IMR-90 (cell line): ENCODE measurements around the gene PIAS2. TPM values are rescaled to one million over a fixed set of nuclear protein-coding genes. Genes with fewer than 3 reads are reported as not detected.

Experiments
- ATAC-seq: fragments of 200-7000 bp; cut with Tn5 transposase; 2 replicates; pipeline ENCODE4 v1.9.1; 2020; ENCODE audit warnings: low read depth, mild to moderate bottlenecking, moderate library complexity
- BruUV-seq: library from RNA; stranded (reverse); fragments of 400-500 nt; replicated peaks from 2 replicates; lab custom pipeline; 2021; lab: Mats Ljungman, UMichigan
- CTCF ChIA-PET: fragments of 300-600 bp; formaldehyde crosslinking; extraction: SDS; loops from one replicate; lab custom pipeline; 2021; ENCODE audit warnings: antibody characterized with exemption; lab: Yijun Ruan, JAX
- POLR2A ChIA-PET: fragments of 300-600 bp; sonication (Branson Sonifier 250); formaldehyde crosslinking; loops from one replicate; lab custom pipeline; 2022; ENCODE audit warnings: antibody characterized with exemption; ENCODE audit not compliant: unreplicated experiment; lab: Charles Lee
- DNase-seq: peaks from one replicate; pipeline ENCODE4 v3.0.0; 2013
- H2AFZ ChIP-seq: replicated peaks from 2 replicates; pipeline ENCODE3; 2013; ENCODE audit warnings: low read length, mild to moderate bottlenecking; ENCODE audit not compliant: poor library complexity
- H2AK5ac ChIP-seq: 2 replicates; pipeline ENCODE4 v1.6.1; 2013; ENCODE audit warnings: low read depth, low read length, inconsistent platforms
- H2AK9ac ChIP-seq: replicated peaks from 2 replicates; pipeline ENCODE3; 2013; ENCODE audit warnings: mild to moderate bottlenecking, low read depth, low read length, moderate library complexity; ENCODE audit not compliant: poor library complexity
- H2BK120ac ChIP-seq: 2 replicates; pipeline ENCODE4 v1.6.1; 2013; ENCODE audit warnings: low read depth, low read length, inconsistent platforms
- H2BK15ac ChIP-seq: 3 replicates; pipeline ENCODE4 v1.6.1; 2013; ENCODE audit warnings: low read depth, low read length, inconsistent platforms
- H2BK20ac ChIP-seq: 2 replicates; pipeline ENCODE4 v1.6.1; 2013; ENCODE audit warnings: low read depth, mild to moderate bottlenecking, inconsistent platforms, low read length, moderate library complexity
- H2BK5ac ChIP-seq: 2 replicates; pipeline ENCODE4 v1.6.1; 2013; ENCODE audit warnings: mild to moderate bottlenecking, low read depth, low read length, inconsistent platforms; ENCODE audit not compliant: poor library complexity, severe bottlenecking
- H3K14ac ChIP-seq: replicated peaks from 2 replicates; pipeline ENCODE4 v1.6.1; 2013; ENCODE audit warnings: low read depth, low read length, inconsistent platforms
- H3K18ac ChIP-seq: 2 replicates; pipeline ENCODE4 v1.6.1; 2013; ENCODE audit warnings: low read depth, low read length, control low read depth
- H3K23ac ChIP-seq: 2 replicates; pipeline ENCODE4 v1.6.1; 2013; ENCODE audit warnings: low read depth, low read length, inconsistent platforms
- H3K27ac ChIP-seq: 2 replicates; pipeline ENCODE4 v1.5.1; 2013; ENCODE audit warnings: mild to moderate bottlenecking, control low read depth, low read length; ENCODE audit not compliant: insufficient read depth
- H3K27me3 ChIP-seq: 2 replicates; pipeline ENCODE4 v1.6.1; 2013; ENCODE audit warnings: low read length; ENCODE audit not compliant: control insufficient read depth, insufficient read depth
- H3K36me3 ChIP-seq: 2 replicates; pipeline ENCODE4 v1.6.1; 2013; ENCODE audit warnings: low read length, mixed read lengths; ENCODE audit not compliant: control insufficient read depth, insufficient read depth
- H3K4ac ChIP-seq: 2 replicates; pipeline ENCODE4 v1.6.1; 2013; ENCODE audit warnings: low read depth, low read length, inconsistent platforms
- H3K4me1 ChIP-seq: 2 replicates; pipeline ENCODE4 v1.6.1; 2013; ENCODE audit warnings: low read length, mixed read lengths; ENCODE audit not compliant: control insufficient read depth, insufficient read depth
- H3K4me2 ChIP-seq: 2 replicates; pipeline ENCODE4 v1.6.1; 2013; ENCODE audit warnings: low read depth, mild to moderate bottlenecking, control low read depth, low read length, moderate library complexity
- H3K4me3 ChIP-seq: 2 replicates; pipeline ENCODE4 v1.5.1; 2013; ENCODE audit warnings: low read depth, mild to moderate bottlenecking, control low read depth, low read length, moderate library complexity; ENCODE audit not compliant: insufficient read depth
- H3K56ac ChIP-seq: 2 replicates; pipeline ENCODE4 v1.6.1; 2013; ENCODE audit warnings: low read length, inconsistent platforms; ENCODE audit not compliant: insufficient read depth; ENCODE audit errors: extremely low read depth
- H3K79me1 ChIP-seq, 2 experiments: 2 replicates each; pipeline ENCODE4 v1.6.1; 2013; ENCODE audit warnings: low read length in 2 of 2, inconsistent platforms in 1 of 2, low read depth in 1 of 2
- H3K9ac ChIP-seq: 2 replicates; pipeline ENCODE4 v1.6.1; 2013; ENCODE audit warnings: low read depth, low read length, control low read depth
- H3K9me1 ChIP-seq: 2 replicates; pipeline ENCODE4 v1.6.1; 2013; ENCODE audit warnings: low read length, inconsistent platforms; ENCODE audit not compliant: insufficient read depth
- H3K9me3 ChIP-seq: 2 replicates; pipeline ENCODE4 v1.6.1; 2013; ENCODE audit warnings: low read length; ENCODE audit not compliant: control insufficient read depth, insufficient read depth
- H4K20me1 ChIP-seq: 2 replicates; pipeline ENCODE4 v1.6.1; 2013; ENCODE audit warnings: low read length, inconsistent platforms; ENCODE audit not compliant: insufficient read depth
- H4K5ac ChIP-seq: 2 replicates; pipeline ENCODE4 v1.6.1; 2013; ENCODE audit warnings: mild to moderate bottlenecking, low read depth, low read length, control low read depth
- H4K8ac ChIP-seq, 2 experiments: 2 replicates each; pipeline ENCODE4 v1.6.1; 2013; ENCODE audit warnings: low read depth in 2 of 2, low read length in 2 of 2, control low read depth in 1 of 2, inconsistent platforms in 1 of 2
- H4K91ac ChIP-seq: 2 replicates; pipeline ENCODE4 v1.6.1; 2013; ENCODE audit warnings: low read depth, low read length, inconsistent platforms; ENCODE audit not compliant: insufficient read depth
- MAZ ChIP-seq: IDR thresholded peaks from 2 replicates; pipeline ENCODE4 v1.6.1; 2012; ENCODE audit warnings: low read depth, mild to moderate bottlenecking, low read length, improper control_type of control experiment, moderate library complexity, borderline replicate concordance
- POLR2A ChIP-seq: IDR thresholded peaks from 2 replicates; pipeline ENCODE4 v1.6.1; 2012; ENCODE audit warnings: mild to moderate bottlenecking, low read depth, low read length
- USF2 ChIP-seq: fragments of 150-350 bp; IDR thresholded peaks from 2 replicates; pipeline ENCODE4 v1.6.1; 2017; ENCODE audit warnings: mild to moderate bottlenecking, antibody characterized with exemption, low read length, low read depth
- WGBS, 2 experiments: methylation state at CpG; one replicate each; pipeline versions ENCODE4 v1.1.5 to v1.1.7; 2013; ENCODE audit warnings: missing lambda C conversion rate in 2 of 2; ENCODE audit not compliant: insufficient read length in 1 of 2; ENCODE audit errors: extremely low coverage in 2 of 2; 5-methylcytosine and 5-hydroxymethylcytosine counted together
- dilution Hi-C: fragments of 300-500 bp; cut with HindIII; formaldehyde crosslinking; loops from one replicate; pipeline ENCODE4 v1.14.3; 2018; ENCODE audit warnings: low sequenced_read_pairs; ENCODE audit not compliant: unreplicated experiment
- in situ Hi-C: fragments of 300-500 bp; cut with MboI; formaldehyde crosslinking; loops from 3 replicates; pipeline ENCODE4 v1.14.3; 2019; ENCODE audit warnings: low sequenced_read_pairs, inconsistent platforms, mixed read lengths
- intact Hi-C: fragments of 100-400 bp; cut with micrococcal nuclease; formaldehyde crosslinking; loops from 2 replicates; pipeline ENCODE4 v1.10.0; 2022
- polyA plus RNA-seq, 3 experiments: library from polyadenylated mRNA; depleted of rRNA; stranded (reverse); fragments of >200 nt; gene quantifications; 2 replicates each; pipeline ENCODE4 v1.2.3, GENCODE V29; 2012; ENCODE audit warnings: low replicate concordance in 1 of 3
- total RNA-seq: library from RNA; depleted of rRNA; stranded (reverse); fragments of >200 nt; gene quantifications from 2 replicates; pipeline ENCODE4 v1.2.3, GENCODE V29; 2012

PIAS2 gene
- total and polyA plus RNA-seq, 2 of the 4 experiments (the other 2 are of a cell fraction) = 15.1 to 28.9 TPM

GRCh38 chr18:46787674-46788073 is 129.6 kb downstream of the PIAS2 start:
- Histone ChIP-seq H2BK120ac (no peak overlapping the region), H3K4ac (no peak overlapping the region), H3K27me3 (no peaks in the 10 kb centered on the region), H3K4me1 (no peaks in the 10 kb centered on the region), H2AK5ac (no peak overlapping the region), H4K5ac (no peak overlapping the region), H3K9me1 (no peaks in the 10 kb centered on the region), H3K14ac (no peak overlapping the region), H2BK5ac (no peak overlapping the region), H4K8ac (no peak overlapping the region), H3K9me3 (peaks cover 2% of the 10 kb centered on the region; the same call in 1 of the 2 replicates), H3K18ac (no peak overlapping the region), H2BK20ac (no peak overlapping the region), H4K91ac (no peak overlapping the region), H3K4me3 (no peak overlapping the region), H3K27ac (no peak overlapping the region), H4K20me1 (no peaks in the 10 kb centered on the region), H2BK15ac (no peak overlapping the region), H3K79me1 (no peaks in the 10 kb centered on the region), H3K9ac (no peak overlapping the region), H3K36me3 (no peaks in the 10 kb centered on the region), H2AFZ (no peak overlapping the region), H3K56ac (no peak overlapping the region), H2AK9ac (no peak overlapping the region), H3K4me2 (no peak overlapping the region), H3K23ac (no peak overlapping the region)
- intact Hi-C loops = no loop called here
- no TSS peak for BruUV-seq
- ATAC-seq (no peak), DNase-seq (no peak)
- ChIA-PET POLR2A (no interaction called here), CTCF (interaction anchor here (1.0 kb wide), 1 partner anchor 42 kb away, joined by 3 read pairs; no protein-coding TSS in a partner anchor)
- no peak for TF ChIP-seq POLR2A
- TF ChIP-seq USF2 = no peak
- no peak for TF ChIP-seq MAZ
- no CpG with 5 or more reads among the region's 3 CpGs for WGBS, 2 experiments
- in situ Hi-C loops = no loop called here
- dilution Hi-C loops = no loop called here
